GM12878 (cell line): ENCODE data around the gene LIN7A.

Experiments used
- CTCF ChIP-seq, 3 experiments: IDR thresholded peaks in 2 of 3; conservative IDR thresholded peaks in 1 of 3; 2 replicates each; pipeline ENCODE4 v1.5.1; 2011; ENCODE audit warnings: low read depth in 3 of 3, low read length in 3 of 3, mild to moderate bottlenecking in 3 of 3, control low read depth in 2 of 3, moderate library complexity in 2 of 3, inconsistent platforms in 1 of 3, mixed read lengths in 1 of 3; ENCODE audit not compliant: control insufficient read depth in 2 of 3, insufficient read depth in 1 of 3; ENCODE audit errors: extremely low read depth in 1 of 3
- EZH2 ChIP-seq: IDR thresholded peaks from 2 replicates; pipeline ENCODE4 v1.6.1; 2012; ENCODE audit warnings: low read depth, mild to moderate bottlenecking, control low read depth, inconsistent platforms, low read length, borderline replicate concordance; ENCODE audit not compliant: control insufficient read depth
- POLR2A ChIP-seq: IDR thresholded peaks from 2 replicates; pipeline ENCODE4 v1.6.1; 2011; ENCODE audit warnings: low read depth, mild to moderate bottlenecking, low read length
- REST ChIP-seq: IDR thresholded peaks from 2 replicates; pipeline ENCODE4 v1.6.1; 2012; ENCODE audit warnings: mild to moderate bottlenecking, low read depth, low read length

- TF ChIP-seq POLR2A (no peak), EZH2 (no peak), REST (no peak), CTCF (IDR thresholded peaks at IDR 0.05 in 2 of 3, conservative IDR thresholded peaks at IDR 0.05 in 1 of 3; ENCODE audit: control insufficient read depth in 2 of 3, extremely low read depth in 1 of 3, insufficient read depth in 1 of 3, low read depth in 3 of 3, low read length in 3 of 3) (no peak)
Observed at GRCh38 chr12:80777587-80777986, 160.1 kb downstream of the LIN7A start.
